ENCODE results near the gene ABHD12.
"Not testable (repeated sequence)": the region's sequence is repeated elsewhere in the genome, so short reads cannot be mapped to it uniquely, and the experiment has no call there.

Gene ABHD12

GRCh38 chr20:25321991-25322390, 68.6 kb downstream of the ABHD12 start:
- no peak for DNase-seq (ENCODE audit: low read depth)

GRCh38 chr20:25321262-25321831, 69.3 kb downstream of the ABHD12 start:
- DNase-seq (ENCODE audit: low read depth): no peak

GRCh38 chr20:25320035-25320800, 70.4 kb downstream of the ABHD12 start:
- DNase-seq (ENCODE audit: low read depth): no peak

- no peak for DNase-seq (ENCODE audit: low read depth)
Observed at GRCh38 chr20:25319241-25320034, 71.2 kb downstream of the ABHD12 start.

GRCh38 chr20:25318471-25319240, 72.0 kb downstream of the ABHD12 start:
- no peak for DNase-seq (ENCODE audit: low read depth)

- no peak for DNase-seq (ENCODE audit: low read depth)
Observed at GRCh38 chr20:25317351-25318075, 73.1 kb downstream of the ABHD12 start.

- no peak for DNase-seq (ENCODE audit: low read depth)
Observed at GRCh38 chr20:25316506-25317190, 74.0 kb downstream of the ABHD12 start.

GRCh38 chr20:25315418-25316210, 75.0 kb downstream of the ABHD12 start:
- DNase-seq (ENCODE audit: low read depth): no peak

GRCh38 chr20:25314497-25315417, 75.9 kb downstream of the ABHD12 start:
- no peak for DNase-seq (ENCODE audit: low read depth)

GRCh38 chr20:25313593-25313992, 77.0 kb downstream of the ABHD12 start:
- no peak for DNase-seq (ENCODE audit: low read depth)

GRCh38 chr20:25312716-25313115, 77.9 kb downstream of the ABHD12 start:
- DNase-seq (ENCODE audit: low read depth): not testable (repeated sequence)

- DNase-seq (ENCODE audit: low read depth): no peak
Observed at GRCh38 chr20:25310921-25311728, 79.5 kb downstream of the ABHD12 start.

- DNase-seq (ENCODE audit: low read depth): peak; percentile 30
Observed at GRCh38 chr20:25310268-25310920, 80.2 kb downstream of the ABHD12 start.

GRCh38 chr20:25309395-25310267, 81.0 kb downstream of the ABHD12 start:
- DNase-seq (ENCODE audit: low read depth): no peak

GRCh38 chr20:25308671-25309394, 81.8 kb downstream of the ABHD12 start:
- DNase-seq (ENCODE audit: low read depth): no peak

GRCh38 chr20:25308083-25308491, 82.5 kb downstream of the ABHD12 start:
- no peak for DNase-seq (ENCODE audit: low read depth)

All from stimulated activated CD8-positive, alpha-beta memory T cell treated with anti-CD3 and anti-CD28 coated beads, Interleukin-4, amount 100 ng/mL, for 24 hours (primary cell).